T-helper 9 cell (primary cell): ENCODE data around the gene DENND4C.
"Not testable (repeated sequence)": the region's sequence is repeated elsewhere in the genome, so short reads cannot be mapped to it uniquely, and the experiment has no call there.

ENCODE experiments used
- DNase-seq: peaks from one replicate; pipeline ENCODE4 v3.0.0-alpha.2; 2020
- total RNA-seq, 2 donors: gene quantifications; one replicate each; lab custom pipeline; 2026; lab: John Stamatoyannopoulos, UW

The DENND4C gene
- total RNA-seq, result 133 to 260 reads per million in 2 donors

GRCh38 chr9:19230355-19231125 lies at the start of gene DENND4C:
TSS of gene DENND4C (plus strand) at chr9:19230693. CDS start at chr9:19276175, 45,482 bp downstream.
- DNase-seq, result peak; percentile 67

- no peak for DNase-seq
Observed at GRCh38 chr9:19180991-19181390, 49.5 kb upstream of the DENND4C start.

- no peak for DNase-seq
Observed at GRCh38 chr9:19181561-19181960, 48.9 kb upstream of the DENND4C start.

GRCh38 chr9:19184144-19184917 lies 46.2 kb upstream of the DENND4C start:
- peak; percentile 60 for DNase-seq

GRCh38 chr9:19185191-19185590 lies 45.3 kb upstream of the DENND4C start:
- no peak for DNase-seq

GRCh38 chr9:19186232-19186631 lies 44.3 kb upstream of the DENND4C start:
- DNase-seq, result no peak

- DNase-seq, result no peak
Observed at GRCh38 chr9:19188771-19189170, 41.7 kb upstream of the DENND4C start.

GRCh38 chr9:19192202-19193028 lies 38.1 kb upstream of the DENND4C start:
- DNase-seq, result no peak

GRCh38 chr9:19193029-19193324 lies 37.5 kb upstream of the DENND4C start:
- DNase-seq, result no peak

GRCh38 chr9:19193358-19193973 lies 37.0 kb upstream of the DENND4C start:
- DNase-seq, result not testable (repeated sequence)

- no peak for DNase-seq
Observed at GRCh38 chr9:19198406-19198805, 32.1 kb upstream of the DENND4C start.

- DNase-seq, result no peak
Observed at GRCh38 chr9:19199012-19199411, 31.5 kb upstream of the DENND4C start.

- DNase-seq, result no peak
Observed at GRCh38 chr9:19200229-19200628, 30.3 kb upstream of the DENND4C start.

- DNase-seq, result no peak
Observed at GRCh38 chr9:19201899-19202891, 28.3 kb upstream of the DENND4C start.

GRCh38 chr9:19203058-19203457 lies 27.4 kb upstream of the DENND4C start:
- no peak for DNase-seq

- DNase-seq, result no peak
Observed at GRCh38 chr9:19208653-19209052, 21.8 kb upstream of the DENND4C start.

GRCh38 chr9:19209188-19209587 lies 21.3 kb upstream of the DENND4C start:
- no peak for DNase-seq

GRCh38 chr9:19213823-19214222 lies 16.7 kb upstream of the DENND4C start:
- no peak for DNase-seq

- DNase-seq, result no peak
Observed at GRCh38 chr9:19216466-19216865, 14.0 kb upstream of the DENND4C start.

- no peak for DNase-seq
Observed at GRCh38 chr9:19221326-19221725, 9.2 kb upstream of the DENND4C start.

GRCh38 chr9:19223724-19224123 lies 6.8 kb upstream of the DENND4C start:
- DNase-seq, result no peak

- no peak for DNase-seq
Observed at GRCh38 chr9:19224563-19224962, 5.9 kb upstream of the DENND4C start.
